HL-60/S4 treated with phorbol 12-myristate 13-acetate at 8.2 ng/mL for 4 days and 3 days (cell line): ENCODE results near the gene HS6ST1.

ENCODE experiments used
- in situ Hi-C: fragments of 300-500 bp; cut with MboI; formaldehyde crosslinking; loops from 2 replicates; pipeline ENCODE4 v1.15.0; 2022; ENCODE audit warnings: low sequenced_read_pairs

The HS6ST1 gene

GRCh38 chr2:128318776-128319464 lies at the start of gene HS6ST1:
Gene HS6ST1 (minus strand): TSS chr2:128318868. CDS start chr2:128318563, 305 bp downstream.
- in situ Hi-C loops: no loop called here

- in situ Hi-C loops: no loop called here
These were observed 49.1 kb upstream of the HS6ST1 start for GRCh38 chr2:128367601-128368359.

GRCh38 chr2:128366713-128367511 lies 48.2 kb upstream of the HS6ST1 start:
- in situ Hi-C loops: no loop called here

GRCh38 chr2:128365217-128365905 lies 46.7 kb upstream of the HS6ST1 start:
- in situ Hi-C loops: no loop called here

GRCh38 chr2:128364441-128364911 lies 45.8 kb upstream of the HS6ST1 start:
- in situ Hi-C loops: no loop called here

- in situ Hi-C loops: no loop called here
These were observed 45.3 kb upstream of the HS6ST1 start for GRCh38 chr2:128363934-128364361.

GRCh38 chr2:128362889-128363228 lies 44.2 kb upstream of the HS6ST1 start:
- in situ Hi-C loops: no loop called here

- in situ Hi-C loops: no loop called here
These were observed 43.7 kb upstream of the HS6ST1 start for GRCh38 chr2:128362176-128362888.

GRCh38 chr2:128361376-128362131 lies 42.9 kb upstream of the HS6ST1 start:
- in situ Hi-C loops: no loop called here

GRCh38 chr2:128360711-128361110 lies 42.0 kb upstream of the HS6ST1 start:
- in situ Hi-C loops: no loop called here

GRCh38 chr2:128359841-128360240 lies 41.2 kb upstream of the HS6ST1 start:
- in situ Hi-C loops: no loop called here

GRCh38 chr2:128358941-128359731 lies 40.5 kb upstream of the HS6ST1 start:
- in situ Hi-C loops: no loop called here

GRCh38 chr2:128357506-128358370 lies 39.1 kb upstream of the HS6ST1 start:
- in situ Hi-C loops: no loop called here

- in situ Hi-C loops: no loop called here
These were observed 37.5 kb upstream of the HS6ST1 start for GRCh38 chr2:128356127-128356526.

GRCh38 chr2:128354726-128355470 lies 36.2 kb upstream of the HS6ST1 start:
- in situ Hi-C loops: no loop called here

- in situ Hi-C loops: no loop called here
These were observed 35.5 kb upstream of the HS6ST1 start for GRCh38 chr2:128354161-128354560.

- in situ Hi-C loops: no loop called here
These were observed 32.1 kb upstream of the HS6ST1 start for GRCh38 chr2:128350736-128351135.
